NCI-H345 (cell line): ENCODE measurements around the gene DLX1.

Source experiments
- DNase-seq: peaks from one replicate; lab custom pipeline; 2025; lab: John Stamatoyannopoulos, UW

DLX1 gene

DNA sequence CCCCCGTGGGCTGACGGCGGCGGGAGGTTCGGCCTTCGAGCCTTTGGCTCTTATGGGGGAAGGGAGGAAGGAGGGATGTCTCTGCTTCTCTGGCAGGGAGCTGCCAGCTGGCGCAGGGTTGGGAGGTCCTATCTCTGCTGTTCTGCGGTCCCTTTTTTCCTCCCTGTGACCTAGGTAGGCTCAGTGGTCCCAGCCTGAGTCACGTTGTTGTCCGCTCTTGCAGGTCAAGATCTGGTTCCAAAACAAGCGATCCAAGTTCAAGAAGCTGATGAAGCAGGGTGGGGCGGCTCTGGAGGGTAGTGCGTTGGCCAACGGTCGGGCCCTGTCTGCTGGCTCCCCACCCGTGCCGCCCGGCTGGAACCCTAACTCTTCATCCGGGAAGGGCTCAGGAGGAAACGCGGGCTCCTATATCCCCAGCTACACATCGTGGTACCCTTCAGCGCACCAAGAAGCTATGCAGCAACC is 2.5 kb downstream of the DLX1 start:
- no peak for DNase-seq

DNA sequence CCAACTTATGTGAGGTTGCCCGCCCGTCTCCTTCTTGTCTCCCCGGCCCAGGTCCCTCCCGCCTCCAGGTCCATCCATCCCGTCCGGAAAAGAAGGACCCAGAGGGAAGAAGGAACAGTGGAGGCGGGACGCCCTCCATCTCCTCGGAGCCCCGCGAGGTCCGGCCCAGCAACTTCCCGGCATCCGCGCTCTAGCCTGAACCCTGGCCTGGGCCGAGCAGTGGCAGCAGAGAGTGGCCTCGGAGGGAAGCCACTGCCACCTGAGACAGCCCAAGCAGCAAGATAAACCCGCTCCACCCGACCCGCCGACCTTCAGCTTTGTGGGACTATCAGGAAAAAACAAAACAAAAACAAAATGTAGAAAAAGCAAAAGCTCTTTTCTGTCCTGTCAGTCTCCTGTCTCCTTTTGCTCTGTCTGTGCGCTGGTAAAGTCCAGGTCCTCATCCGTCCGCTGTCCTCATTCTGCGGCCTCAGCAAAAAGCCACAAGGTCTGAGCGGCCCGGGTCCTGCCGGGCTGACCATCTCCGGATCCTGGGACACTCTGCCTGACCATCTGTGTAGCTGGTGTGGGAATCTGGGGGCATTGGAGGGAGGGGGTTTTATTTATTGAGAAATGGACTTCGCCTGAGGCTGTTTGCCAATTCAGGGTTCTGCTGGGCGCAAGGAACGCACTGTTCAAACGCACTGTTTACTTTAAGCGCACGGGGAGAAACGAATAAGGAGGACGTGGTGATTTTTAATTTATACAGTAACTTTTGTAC is 3.1 kb downstream of the DLX1 start:
- DNase-seq, result no peak

DNA sequence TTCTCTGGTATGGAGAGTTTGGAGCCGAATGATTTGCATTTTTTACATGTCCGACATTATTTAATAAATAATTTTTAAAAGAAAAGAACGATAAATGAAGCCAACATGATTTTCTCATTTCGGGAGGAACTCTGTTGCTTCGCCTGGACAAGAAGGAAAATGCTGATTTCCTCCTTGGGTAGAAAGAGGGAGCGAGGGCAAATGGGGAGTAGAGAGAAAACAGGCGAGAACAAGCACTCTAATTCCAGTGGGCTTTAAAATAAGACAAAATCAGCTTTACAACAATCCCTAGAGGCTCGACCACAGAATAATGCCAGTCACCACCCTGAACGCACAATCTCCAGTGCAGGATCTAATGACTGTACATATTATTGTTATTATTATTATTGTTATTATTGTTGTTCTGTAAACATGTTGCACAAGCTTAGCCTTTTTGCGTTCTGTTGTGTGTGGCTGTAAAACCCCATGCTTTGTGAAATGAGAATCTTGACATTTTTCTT is 3.7 kb downstream of the DLX1 start:
- DNase-seq, result no peak

DNA sequence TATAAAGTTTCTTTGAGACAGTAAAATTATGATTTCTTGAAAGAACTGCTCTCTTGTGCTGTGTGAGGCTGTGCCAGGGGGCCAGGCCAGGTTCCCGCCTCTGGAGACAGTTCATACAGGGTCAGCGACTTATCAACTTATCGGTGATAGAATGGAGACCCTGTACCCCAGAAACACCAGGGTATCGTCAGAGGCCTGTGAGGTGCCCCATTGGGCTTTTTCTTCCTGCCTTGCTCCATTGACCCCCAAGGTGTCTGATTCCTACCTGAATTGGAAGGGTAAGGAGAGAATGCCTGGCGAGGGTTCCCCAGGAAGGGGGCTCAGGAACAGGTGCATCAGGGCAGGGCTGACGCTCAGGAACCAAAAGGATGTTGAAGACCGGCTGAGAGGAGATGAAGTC is 4.3 kb downstream of the DLX1 start:
- DNase-seq, result no peak

DNA sequence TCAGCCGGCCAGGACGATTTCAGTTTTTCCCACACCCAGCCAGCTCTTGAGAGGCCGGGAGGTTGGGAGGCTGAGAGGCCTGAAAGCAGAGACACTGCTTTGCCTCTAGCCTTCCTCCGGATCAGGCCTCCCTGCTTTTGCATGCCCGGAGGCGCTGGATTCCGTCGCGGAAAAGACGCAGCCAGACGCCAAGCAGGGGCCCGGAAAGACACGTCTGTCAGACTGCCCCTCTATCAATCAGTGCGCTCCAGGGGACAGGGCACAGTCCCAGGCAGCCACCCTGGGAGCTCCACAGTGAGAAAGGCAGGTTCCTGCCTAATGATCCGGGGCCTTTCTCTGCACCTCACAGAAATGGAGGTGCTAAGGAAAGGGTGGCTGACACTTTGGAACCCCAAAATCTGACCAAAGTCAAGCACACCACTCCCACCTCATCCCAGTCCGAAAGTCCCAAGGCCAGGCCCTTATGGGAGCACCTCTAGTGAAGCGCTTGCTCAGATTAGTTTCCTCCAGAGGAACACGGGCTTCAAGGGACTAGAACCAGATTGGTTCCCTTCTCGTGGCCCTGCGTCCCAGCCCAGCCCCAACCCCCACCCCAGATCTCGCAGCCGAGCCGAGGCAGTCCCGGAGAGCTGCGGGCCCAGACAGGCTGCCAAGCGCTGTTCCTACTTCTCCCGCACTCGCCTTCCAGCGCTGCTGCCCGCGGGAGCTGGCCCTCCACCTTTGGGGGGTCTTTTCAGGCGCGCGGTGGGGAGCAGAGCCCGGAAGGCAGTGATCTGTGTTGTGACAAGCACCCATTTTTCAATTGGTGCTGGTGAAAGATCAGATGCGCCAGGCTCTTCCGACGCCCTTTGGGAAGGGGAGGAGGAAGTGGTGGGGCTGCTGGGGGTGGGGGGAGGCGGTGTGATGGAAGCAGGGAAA is 5.0 kb downstream of the DLX1 start:
- DNase-seq, result no peak

DNA sequence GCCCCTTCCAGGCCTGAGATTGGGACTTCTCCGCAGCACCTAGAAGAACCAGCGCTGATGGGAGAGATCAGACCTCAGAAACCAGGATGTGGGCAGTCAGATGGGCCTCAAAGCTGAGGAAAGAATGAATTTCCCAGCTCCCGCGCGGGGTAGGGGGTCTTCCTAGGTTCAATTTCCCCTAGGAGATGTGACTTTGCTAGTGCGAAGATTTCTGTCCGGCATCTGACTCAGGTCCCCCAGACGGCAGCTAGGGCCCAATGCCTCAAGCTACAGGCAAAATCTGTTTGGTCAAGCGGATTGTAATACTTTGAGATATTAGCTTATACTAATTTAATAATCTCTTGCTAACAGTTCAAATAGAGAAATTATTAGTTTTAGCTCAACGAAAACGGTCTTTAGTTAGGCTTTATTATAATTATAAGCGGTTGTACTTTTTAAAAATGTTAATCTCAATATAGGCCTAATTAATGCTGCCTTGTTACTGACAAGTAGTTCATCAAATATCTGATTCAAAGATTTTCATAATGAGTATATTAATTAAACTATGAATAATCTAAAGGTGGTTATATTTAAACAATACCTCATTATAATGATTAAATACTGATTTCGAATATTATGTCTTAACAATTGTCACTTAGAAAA is 5.8 kb downstream of the DLX1 start:
- no peak for DNase-seq

DNA sequence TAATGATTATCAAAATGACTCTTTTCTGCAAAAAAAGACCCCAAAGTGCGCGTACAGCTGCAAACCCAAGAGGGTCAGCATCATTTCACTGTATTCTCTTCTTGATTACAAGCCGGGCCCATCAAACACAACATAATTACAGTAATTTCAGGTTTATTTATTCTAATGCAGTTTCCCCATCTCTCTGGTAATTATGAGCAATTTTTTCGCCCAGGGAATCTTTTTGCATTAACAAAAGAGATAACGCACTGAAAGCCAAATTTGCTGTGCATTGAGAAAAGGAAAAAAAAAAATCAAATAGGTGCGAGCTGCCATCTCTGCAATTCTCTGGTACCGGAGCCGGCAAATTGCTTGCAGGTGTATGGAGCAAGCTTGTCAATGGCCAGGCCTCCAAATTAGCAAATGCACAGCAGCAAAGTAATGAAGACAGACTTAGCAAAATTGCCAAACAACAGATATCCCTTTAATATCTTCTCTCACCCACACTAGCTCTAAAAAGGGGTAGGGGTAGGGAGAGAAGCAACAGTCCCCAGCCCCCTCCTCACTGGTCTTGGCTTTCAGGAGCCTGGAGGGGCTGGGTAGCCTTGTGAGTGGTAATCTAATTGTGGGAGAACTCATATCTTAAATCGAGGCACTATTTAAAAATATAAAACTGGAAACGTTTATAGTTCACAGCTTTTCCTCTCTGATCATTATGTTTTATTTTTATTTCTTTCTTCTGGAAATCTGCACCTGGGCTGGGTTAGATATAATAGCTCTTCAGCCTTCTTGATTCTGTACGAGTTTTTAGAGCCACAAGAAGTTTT is 6.7 kb downstream of the DLX1 start:
- no peak for DNase-seq

DNA sequence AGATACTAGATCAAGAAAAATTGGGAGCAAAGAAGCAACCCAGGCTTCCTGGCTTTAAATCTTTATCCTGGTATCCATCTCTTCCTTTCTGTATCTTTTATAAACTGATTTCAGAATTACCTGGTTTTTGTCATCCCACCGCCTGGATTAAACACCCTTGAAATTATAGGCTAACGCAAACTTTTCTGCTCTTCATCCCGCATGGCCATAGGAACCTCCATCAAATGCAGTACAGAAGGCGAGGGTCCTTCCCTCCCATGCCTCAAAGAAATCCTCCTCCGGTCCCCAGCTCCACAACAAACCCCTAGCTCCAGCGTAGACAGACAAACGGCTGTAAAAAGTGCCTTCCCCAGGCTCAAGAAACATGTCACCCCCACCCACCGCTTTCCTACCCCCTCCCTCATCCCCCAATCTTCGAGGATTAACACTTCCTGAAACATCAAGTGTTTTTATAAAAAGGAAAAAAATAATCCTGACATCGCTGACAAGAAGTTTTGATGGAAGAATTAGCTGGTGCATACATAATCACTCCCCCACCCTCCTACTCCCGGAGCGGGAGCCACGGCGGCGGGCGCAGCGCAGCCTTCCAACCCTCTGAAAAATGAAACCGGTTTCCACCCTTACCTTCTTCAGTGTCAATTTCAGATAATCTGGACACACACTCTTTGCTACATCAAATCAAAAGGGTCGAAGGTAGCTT is 7.6 kb downstream of the DLX1 start:
- no peak for DNase-seq

DNA sequence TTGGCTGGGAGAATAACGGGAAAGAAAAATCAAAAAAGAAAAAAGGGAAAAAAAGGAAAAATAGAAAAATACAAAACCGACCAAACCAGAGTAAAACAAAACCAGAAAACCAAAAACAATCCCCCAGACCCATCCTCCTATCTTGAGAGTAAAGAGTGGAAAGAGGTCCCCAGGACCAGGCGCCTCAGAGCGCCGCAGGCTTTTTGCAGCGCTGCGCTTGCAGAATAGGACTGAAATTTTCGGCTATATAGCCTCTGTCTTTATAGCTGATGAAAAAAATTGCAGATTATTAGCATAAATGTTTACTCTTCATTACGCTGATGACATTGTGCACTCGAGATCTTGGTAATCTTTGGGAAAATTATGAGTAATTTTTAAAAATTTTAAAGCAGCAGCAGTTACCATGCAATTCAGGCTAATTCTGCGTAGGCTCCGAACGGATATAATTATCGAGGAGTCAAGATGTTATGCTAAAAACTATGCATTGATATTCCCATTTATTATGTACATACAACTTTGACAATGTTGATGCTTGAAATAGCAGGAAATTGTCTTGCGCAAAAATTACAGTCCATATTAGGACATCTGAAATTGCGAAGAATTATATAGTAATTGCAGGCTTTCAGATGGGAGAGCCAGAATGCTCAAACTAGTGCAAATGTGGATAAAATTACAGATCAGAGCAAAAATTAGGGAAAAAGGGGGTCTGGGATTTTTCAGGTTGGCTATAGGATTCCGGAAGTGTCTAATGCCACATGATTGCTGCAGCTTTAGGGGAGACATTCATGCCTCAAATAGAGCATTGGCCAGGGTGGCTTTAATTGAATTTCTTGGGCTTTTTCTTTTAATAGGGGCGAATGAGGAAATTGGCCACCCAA is 8.3 kb downstream of the DLX1 start:
- no peak for DNase-seq

DNA sequence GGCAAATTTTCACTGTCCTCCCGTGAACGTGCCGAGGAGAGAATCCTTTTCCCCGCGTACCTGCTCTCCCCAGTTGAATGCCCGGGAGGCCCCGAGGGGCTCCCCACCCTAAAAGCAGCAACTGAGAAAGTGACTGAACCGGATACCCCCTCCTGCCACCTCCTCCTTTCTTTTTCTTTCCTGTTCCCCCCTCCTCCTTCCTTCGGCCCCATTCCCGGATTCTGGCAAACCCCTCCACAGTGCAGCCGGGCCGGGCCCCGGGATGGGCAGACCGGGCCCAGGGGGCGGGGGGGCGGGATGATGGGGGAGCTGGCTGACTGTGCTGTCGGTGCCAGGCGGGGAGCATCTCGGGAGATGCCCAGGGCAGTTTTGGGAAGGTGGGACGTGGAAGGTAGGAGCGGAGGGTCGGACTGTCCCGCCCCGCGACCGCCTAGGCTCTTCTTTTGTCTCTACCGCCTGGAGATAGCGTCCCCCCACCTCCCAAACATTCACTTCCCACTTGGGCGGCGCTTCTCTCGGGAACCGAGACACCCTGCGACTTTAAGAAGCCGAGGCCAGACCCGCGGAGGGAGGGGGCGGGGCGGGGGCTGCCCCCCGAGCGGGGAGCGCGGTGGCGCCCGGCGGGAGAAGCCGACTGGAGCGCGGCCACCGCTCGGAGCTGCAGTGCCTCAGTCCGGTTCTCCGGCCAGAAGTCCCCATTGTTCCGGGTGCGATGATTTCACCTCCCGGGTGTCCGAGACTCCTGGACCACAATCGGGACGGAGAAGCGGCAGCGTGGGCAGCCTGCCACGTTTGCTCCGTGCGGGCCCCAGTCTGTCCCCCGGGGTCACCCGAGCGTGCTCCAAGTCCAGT is 9.2 kb downstream of the DLX1 start:
- DNase-seq, result no peak

DNA sequence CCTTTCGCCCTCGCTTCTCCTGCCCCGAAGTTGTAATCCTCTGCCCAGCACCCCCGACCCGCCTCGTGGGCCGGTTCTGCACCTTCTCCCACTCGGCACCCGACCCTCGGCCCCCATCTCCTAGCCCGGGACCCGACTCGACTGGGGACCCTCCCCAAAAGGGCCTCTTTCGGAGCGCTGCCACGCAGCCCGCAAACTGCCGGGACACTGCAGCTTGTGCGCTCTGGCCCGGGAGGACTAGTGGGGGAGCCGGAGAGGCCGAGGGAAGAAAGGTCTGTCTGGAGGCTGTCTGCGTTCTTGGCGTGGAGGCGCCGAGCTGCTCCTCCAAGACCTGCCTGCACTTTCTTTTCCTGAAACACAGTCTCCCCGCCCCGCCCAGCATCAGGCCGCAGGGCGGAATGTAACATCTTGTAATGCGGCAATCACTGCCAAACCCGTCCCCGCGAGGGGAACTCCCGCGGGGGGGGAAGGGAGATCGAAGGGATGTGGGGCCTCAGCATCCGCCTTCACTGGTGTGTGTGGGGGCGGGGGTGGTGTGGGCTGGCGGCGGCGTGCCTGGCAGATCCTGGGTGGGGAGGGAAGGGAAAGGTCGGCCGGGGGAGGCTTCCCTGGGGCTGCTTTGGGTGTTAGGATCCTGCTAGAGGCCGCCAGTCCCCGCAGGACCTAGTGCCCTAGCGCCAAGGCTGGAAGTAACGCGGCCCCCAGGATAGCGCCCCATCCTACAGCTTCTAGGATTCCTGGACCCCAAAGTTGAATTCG is 10.0 kb downstream of the DLX1 start:
- DNase-seq, result peak; percentile 26

DNA sequence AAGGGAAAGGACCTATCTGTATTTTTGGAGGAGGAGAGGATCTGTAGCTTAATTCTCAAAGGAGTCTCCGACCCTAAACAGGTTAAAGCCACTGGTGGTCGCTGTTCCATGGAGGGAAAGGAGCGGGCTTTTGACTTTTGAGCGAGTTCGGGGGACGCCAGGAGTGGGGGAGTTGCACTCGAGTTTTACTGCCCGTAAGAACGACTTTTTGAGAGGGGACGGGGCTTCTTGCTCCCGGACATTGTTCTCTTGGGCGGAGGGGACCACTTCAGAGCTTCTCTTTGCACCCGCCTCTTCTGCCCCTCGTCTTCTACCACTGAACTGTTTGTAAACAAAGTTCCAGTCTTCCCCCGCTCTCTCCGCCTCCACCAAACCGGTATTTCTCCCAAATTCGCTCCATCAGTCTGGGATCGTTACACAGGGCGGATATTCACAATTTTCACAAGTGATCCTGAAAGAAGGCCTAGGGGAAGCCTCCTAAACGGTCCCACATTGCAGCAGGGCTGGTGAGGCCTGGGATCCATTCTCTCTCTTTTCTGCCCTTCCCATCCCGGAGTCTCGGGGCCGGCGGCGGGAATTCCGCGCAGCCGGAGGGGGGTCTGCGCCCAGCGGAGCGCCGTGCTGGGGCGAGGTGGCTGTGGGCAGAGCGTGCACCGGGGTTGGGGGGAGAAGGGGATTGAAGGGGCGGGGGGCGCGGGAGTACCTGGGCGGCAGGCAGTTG is 10.8 kb downstream of the DLX1 start:
- DNase-seq, result peak; percentile 63

DNA sequence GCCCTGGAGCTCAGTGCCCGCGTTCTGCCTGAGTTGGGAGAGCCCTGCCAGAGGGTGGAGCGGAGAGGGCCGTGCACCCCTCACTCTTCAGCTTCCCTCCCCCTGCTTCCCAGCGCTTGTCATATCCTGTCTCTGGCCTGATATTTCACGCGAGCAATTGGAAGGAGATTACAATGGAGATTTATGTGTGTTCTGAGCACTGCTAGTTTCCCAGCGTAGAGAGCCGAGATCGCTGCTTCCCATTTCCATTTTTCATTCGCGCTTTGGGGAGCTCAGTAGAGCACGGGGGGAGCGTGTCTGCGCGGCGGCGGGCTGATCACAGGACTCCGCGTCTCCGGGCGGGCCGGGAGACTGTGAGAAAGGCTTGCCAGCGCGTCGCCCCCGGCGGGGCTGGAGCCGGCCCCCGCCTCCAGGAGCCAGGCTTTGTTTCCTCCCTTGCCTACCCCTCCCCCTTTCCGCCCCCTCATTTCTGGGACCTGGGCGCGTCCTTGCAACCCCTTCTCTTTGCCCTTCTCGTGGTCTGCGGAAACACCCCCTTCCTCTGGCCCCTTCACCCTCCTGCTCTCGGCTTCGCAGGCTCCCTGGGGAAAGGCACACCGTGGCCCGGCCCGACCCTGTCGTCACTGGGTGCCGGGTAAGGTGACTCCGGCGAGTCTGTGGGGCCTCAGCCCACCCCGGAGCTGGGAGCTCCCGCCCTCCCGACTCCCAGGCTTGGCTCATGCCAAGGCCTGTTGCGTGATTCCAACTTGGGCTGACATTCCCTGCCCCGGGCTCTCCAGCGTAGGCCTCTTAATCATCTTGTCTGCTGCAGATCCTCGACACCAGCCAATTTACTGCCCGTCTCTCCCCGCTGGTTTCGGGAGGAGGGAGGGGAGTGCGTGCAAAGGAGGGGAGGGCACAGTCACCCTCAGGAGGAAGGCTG is 11.6 kb downstream of the DLX1 start:
- peak; percentile 75 for DNase-seq

DNA sequence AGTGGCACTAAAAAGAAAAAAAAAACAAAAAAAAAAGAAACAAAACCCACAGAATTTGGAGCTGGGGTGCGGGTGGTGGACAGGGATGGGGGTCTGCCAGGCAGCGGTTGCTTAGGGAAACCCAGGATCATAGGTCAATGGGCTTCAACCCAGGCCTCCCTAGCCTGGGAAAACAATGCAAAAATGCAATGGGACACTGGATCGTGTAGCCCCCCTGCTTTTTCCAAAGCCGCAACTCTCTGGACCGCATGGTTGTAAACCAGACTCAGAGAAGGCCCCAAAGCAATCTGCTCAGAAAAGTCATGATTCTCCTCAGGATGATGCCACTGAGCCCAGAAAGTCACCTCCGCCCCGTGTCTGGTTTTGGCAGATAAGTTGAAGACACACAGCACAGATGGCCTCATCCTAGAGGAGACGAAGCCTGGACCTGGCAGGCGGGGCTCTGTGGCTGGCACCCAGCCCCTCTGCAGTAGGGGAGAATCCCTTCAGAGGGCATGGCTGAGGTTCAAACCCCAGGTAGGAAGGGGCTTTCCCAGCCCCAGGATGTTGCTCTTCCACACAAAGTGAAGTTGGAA is 12.3 kb downstream of the DLX1 start:
- DNase-seq, result no peak

DNA sequence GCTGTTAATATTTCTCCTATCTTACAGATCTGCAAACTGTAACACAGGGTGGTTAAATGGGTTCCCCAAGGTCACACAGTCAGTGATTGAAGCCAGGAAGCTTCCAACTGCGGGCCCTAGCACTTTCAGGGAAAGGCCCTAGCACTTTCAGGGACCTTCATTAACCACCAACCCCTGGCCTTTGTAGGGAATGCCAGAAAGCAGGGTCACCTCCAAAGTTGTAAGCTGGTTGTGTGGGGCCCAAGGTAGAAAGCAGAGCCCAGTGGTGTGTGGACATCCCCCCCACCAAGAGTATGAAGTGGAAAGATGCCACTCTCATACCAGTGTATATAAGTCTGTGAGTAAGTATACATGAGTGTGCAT is 13.0 kb downstream of the DLX1 start:
- DNase-seq, result no peak
